Fibroblast of the aortic adventitia (primary cell): ENCODE data around the gene PPM1H. TPM values are rescaled to one million over a fixed set of nuclear protein-coding genes. Genes with fewer than 3 reads are reported as not detected.

Source experiments
- DNase-seq: peaks from one replicate; pipeline ENCODE4 v3.0.0-alpha.2; 2010; ENCODE audit warnings: low read depth
- H3K4me3 ChIP-seq: 2 replicates; pipeline ENCODE4 v1.5.1; 2011; ENCODE audit warnings: low read depth, mild to moderate bottlenecking, control low read depth, low read length, moderate library complexity
- CTCF ChIP-seq: IDR thresholded peaks from 2 replicates; pipeline ENCODE4 v1.5.1; 2011; ENCODE audit warnings: mild to moderate bottlenecking, low read length, control low read depth, inconsistent platforms; ENCODE audit not compliant: insufficient read depth
- total RNA-seq: library from RNA; depleted of rRNA; stranded (reverse); fragments of >200 nt; gene quantifications from 2 replicates; pipeline ENCODE4 v1.2.3, GENCODE V29; 2012; ENCODE audit warnings: low replicate concordance

The PPM1H gene
- total RNA-seq, 1 donor: 1.3 TPM

- peak; percentile 20 for TF ChIP-seq CTCF
- DNase-seq: peak; percentile 45
These were observed 132.0 kb downstream of the PPM1H start for GRCh38 chr12:62802984-62803383.

GRCh38 chr12:62802321-62802720 is 132.6 kb downstream of the PPM1H start:
- no peak for TF ChIP-seq CTCF
- no peak for DNase-seq
- no peak overlapping the region for H3K4me3 ChIP-seq

More at GRCh38 chr12:62802984-62803383, 132.0 kb downstream of the PPM1H start:
- H3K4me3 ChIP-seq: no peak overlapping the region

GRCh38 chr12:62801796-62802195 is 133.2 kb downstream of the PPM1H start:
- no peak overlapping the region for H3K4me3 ChIP-seq
- DNase-seq: no peak
- no peak for TF ChIP-seq CTCF

GRCh38 chr12:62800707-62801400 is 134.1 kb downstream of the PPM1H start:
- no peak overlapping the region for H3K4me3 ChIP-seq
- TF ChIP-seq CTCF: no peak
- DNase-seq: no peak

- H3K4me3 ChIP-seq: no peak overlapping the region
- DNase-seq: no peak
- TF ChIP-seq CTCF: no peak
These were observed 135.1 kb downstream of the PPM1H start for GRCh38 chr12:62799766-62800406.

GRCh38 chr12:62799126-62799736 is 135.7 kb downstream of the PPM1H start:
- TF ChIP-seq CTCF: peak; percentile 97
- peak; percentile 85 for DNase-seq
- no peak overlapping the region for H3K4me3 ChIP-seq
